WERI-Rb-1 (cell line): ENCODE data around the gene PDE8B.

Experiments used
- DNase-seq: peaks from one replicate; pipeline ENCODE4 v3.0.0-alpha.2; 2020
- H3K27ac ChIP-seq: fragments of 250-450 bp; sonication (Bioruptor Pico); 2 replicates; pipeline ENCODE4 v1.5.1; 2020; ENCODE audit warnings: mild to moderate bottlenecking, moderate library complexity
- H3K27me3 ChIP-seq: fragments of 250-450 bp; sonication (Bioruptor Pico); 2 replicates; pipeline ENCODE4 v1.5.1; 2021; ENCODE audit warnings: mild to moderate bottlenecking, low read depth, moderate library complexity; ENCODE audit not compliant: insufficient read depth, severe bottlenecking
- H3K36me3 ChIP-seq: fragments of 250-450 bp; sonication (Bioruptor Pico); 2 replicates; pipeline ENCODE4 v1.5.1; 2020; ENCODE audit warnings: mild to moderate bottlenecking, moderate library complexity
- H3K4me3 ChIP-seq: 2 replicates; pipeline ENCODE4 v1.5.1; 2011; ENCODE audit warnings: low read depth, mild to moderate bottlenecking, control low read depth, low read length
- H3K9me3 ChIP-seq: fragments of 250-450 bp; sonication (Bioruptor Pico); 2 replicates; pipeline ENCODE4 v1.5.1; 2021; ENCODE audit warnings: mild to moderate bottlenecking, moderate library complexity; ENCODE audit not compliant: severe bottlenecking
- CTCF ChIP-seq: IDR thresholded peaks from 2 replicates; pipeline ENCODE4 v1.5.1; 2011; ENCODE audit warnings: low read depth, mild to moderate bottlenecking, control low read depth, inconsistent platforms, low read length

The PDE8B gene

GRCh38 chr5:77175231-77175630 is 35.2 kb upstream of the PDE8B start:
- H3K27me3 ChIP-seq: no peaks in the 10 kb centered on the region
- TF ChIP-seq CTCF: no peak
- no peak for DNase-seq
- no peak overlapping the region for H3K4me3 ChIP-seq
- H3K36me3 ChIP-seq: no peaks in the 10 kb centered on the region
- no peaks in the 10 kb centered on the region for H3K9me3 ChIP-seq
- H3K27ac ChIP-seq: no peak overlapping the region

GRCh38 chr5:77176429-77176828 is 34.1 kb upstream of the PDE8B start:
- H3K4me3 ChIP-seq: no peak overlapping the region
- H3K27ac ChIP-seq: no peak overlapping the region
- H3K36me3 ChIP-seq: no peaks in the 10 kb centered on the region
- H3K9me3 ChIP-seq: no peaks in the 10 kb centered on the region
- H3K27me3 ChIP-seq: no peaks in the 10 kb centered on the region
- DNase-seq: no peak
- TF ChIP-seq CTCF: no peak

GRCh38 chr5:77177576-77177975 is 32.9 kb upstream of the PDE8B start:
- no peak for TF ChIP-seq CTCF
- H3K4me3 ChIP-seq: no peak overlapping the region
- no peaks in the 10 kb centered on the region for H3K27me3 ChIP-seq
- DNase-seq: no peak
- H3K9me3 ChIP-seq: no peaks in the 10 kb centered on the region
- H3K36me3 ChIP-seq: no peaks in the 10 kb centered on the region
- no peak overlapping the region for H3K27ac ChIP-seq

GRCh38 chr5:77180167-77181081 is 30.1 kb upstream of the PDE8B start:
- H3K27me3 ChIP-seq: no peaks in the 10 kb centered on the region
- no peak for TF ChIP-seq CTCF
- no peak overlapping the region for H3K4me3 ChIP-seq
- no peak overlapping the region for H3K27ac ChIP-seq
- no peaks in the 10 kb centered on the region for H3K36me3 ChIP-seq
- DNase-seq: no peak
- no peaks in the 10 kb centered on the region for H3K9me3 ChIP-seq

GRCh38 chr5:77181173-77181572 is 29.3 kb upstream of the PDE8B start:
- Histone ChIP-seq H3K4me3 (no peak overlapping the region), H3K36me3 (no peaks in the 10 kb centered on the region), H3K27ac (no peak overlapping the region), H3K27me3 (no peaks in the 10 kb centered on the region), H3K9me3 (no peaks in the 10 kb centered on the region)
- TF ChIP-seq CTCF: no peak
- DNase-seq: no peak
